A673 (cell line): ENCODE results near the gene PVR. TPM values are rescaled to one million over a fixed set of nuclear protein-coding genes. Genes with fewer than 3 reads are reported as not detected.

Source experiments
- BruUV-seq: library from RNA; stranded (reverse); fragments of 400-500 nt; replicated peaks from 2 replicates; lab custom pipeline; 2021; lab: Mats Ljungman, UMichigan
- CTCF ChIA-PET: fragments of 300-600 bp; sonication (Branson Sonifier 250); formaldehyde crosslinking; loops from one replicate; lab custom pipeline; 2022; ENCODE audit warnings: antibody characterized with exemption; lab: Charles Lee
- POLR2A ChIA-PET: fragments of 300-600 bp; sonication (Branson Sonifier 250); formaldehyde crosslinking; loops from one replicate; lab custom pipeline; 2022; ENCODE audit warnings: antibody characterized with exemption; ENCODE audit not compliant: low non-redundant PET; lab: Charles Lee
- DNase-seq: peaks from one replicate; pipeline ENCODE4 v3.0.0-alpha.2; 2015; ENCODE audit warnings: low spot score
- H3K27ac ChIP-seq: fragments of 200-600 bp; sonication (generic); 2 replicates; pipeline ENCODE4 v1.5.1; 2016; ENCODE audit warnings: mixed run types, low read depth, mild to moderate bottlenecking, mixed read lengths, antibody characterized with exemption, low read length; ENCODE audit not compliant: poor library complexity, severe bottlenecking
- H3K27me3 ChIP-seq: fragments of 200-600 bp; sonication (generic); replicated peaks from 2 replicates; pipeline ENCODE4 v1.6.1; 2017; ENCODE audit warnings: mixed run types, low read depth, mild to moderate bottlenecking, mixed read lengths, antibody characterized with exemption, low read length; ENCODE audit not compliant: insufficient read depth, poor library complexity
- H3K36me3 ChIP-seq: fragments of 200-600 bp; sonication (generic); 2 replicates; pipeline ENCODE4 v1.6.1; 2016; ENCODE audit warnings: mixed run types, mild to moderate bottlenecking, mixed read lengths, antibody characterized with exemption, low read length; ENCODE audit not compliant: insufficient read depth, poor library complexity, severe bottlenecking
- H3K4me1 ChIP-seq: fragments of 200-600 bp; sonication (generic); 2 replicates; pipeline ENCODE4 v1.6.1; 2017; ENCODE audit warnings: mixed run types, mild to moderate bottlenecking, mixed read lengths, antibody characterized with exemption, low read length; ENCODE audit not compliant: insufficient read depth, poor library complexity, severe bottlenecking
- H3K4me3 ChIP-seq: fragments of 200-600 bp; sonication (generic); 2 replicates; pipeline ENCODE4 v1.5.1; 2016; ENCODE audit warnings: low read depth, mixed run types, mild to moderate bottlenecking, mixed read lengths, low read length; ENCODE audit not compliant: poor library complexity, severe bottlenecking
- H3K9me3 ChIP-seq: fragments of 200-600 bp; sonication (generic); 2 replicates; pipeline ENCODE4 v1.6.1; 2016; ENCODE audit warnings: mixed run types, low read depth, mild to moderate bottlenecking, mixed read lengths, antibody characterized with exemption, low read length; ENCODE audit not compliant: poor library complexity, severe bottlenecking
- CTCF ChIP-seq: fragments of 300-800, 200-600 bp; sonication (generic); conservative IDR thresholded peaks from 2 replicates; pipeline ENCODE4 v1.5.1; 2017; ENCODE audit warnings: low read depth, mild to moderate bottlenecking, antibody characterized with exemption, low read length, moderate library complexity, mixed read lengths
- EZH2 ChIP-seq: fragments of 200-600 bp; sonication (generic); IDR thresholded peaks from 2 replicates; pipeline ENCODE4 v1.6.1; 2017; ENCODE audit warnings: borderline replicate concordance, low read depth, mild to moderate bottlenecking, mixed read lengths, antibody characterized with exemption, low read length; ENCODE audit not compliant: poor library complexity, severe bottlenecking
- intact Hi-C: fragments of 100-400 bp; cut with micrococcal nuclease; formaldehyde crosslinking; loops from one replicate; pipeline ENCODE4 v1.10.0; 2022; ENCODE audit not compliant: unreplicated experiment
- total RNA-seq: library from RNA; stranded (reverse); gene quantifications from 2 replicates; pipeline ENCODE4 v1.2.3, GENCODE V29; 2021

Gene PVR
- total RNA-seq, 1 experiment from 2014 or later: 29.5 TPM

GRCh38 chr19:44663996-44664395 is 20.3 kb downstream of the PVR start:
- no TSS peak for BruUV-seq
- POLR2A ChIA-PET: no interaction called here
- no peak overlapping the region for H3K27ac ChIP-seq
- H3K4me3 ChIP-seq: no peak overlapping the region
- CTCF ChIA-PET: no interaction called here
- TF ChIP-seq EZH2 (no peak), CTCF (no peak)
- intact Hi-C loops: no loop called here
- H3K4me1 ChIP-seq: no peaks in the 10 kb centered on the region
- peaks cover 26% of the 10 kb centered on the region for H3K36me3 ChIP-seq
- DNase-seq: no peak
- no peaks in the 10 kb centered on the region for H3K27me3 ChIP-seq
- H3K9me3 ChIP-seq: no peaks in the 10 kb centered on the region

- BruUV-seq: no TSS peak
Measured at GRCh38 chr19:44664976-44665375, 21.3 kb downstream of the PVR start.

GRCh38 chr19:44666852-44667556 is 23.3 kb downstream of the PVR start:
- no peaks in the 10 kb centered on the region for H3K27me3 ChIP-seq
- no peaks in the 10 kb centered on the region for H3K9me3 ChIP-seq
- H3K36me3 ChIP-seq: peaks cover 3% of the 10 kb centered on the region
- CTCF ChIA-PET: no interaction called here
- no peak overlapping the region for H3K4me3 ChIP-seq
- no peaks in the 10 kb centered on the region for H3K4me1 ChIP-seq
- no peak overlapping the region for H3K27ac ChIP-seq
- BruUV-seq: no TSS peak
- DNase-seq: no peak
- POLR2A ChIA-PET: no interaction called here
- TF ChIP-seq EZH2 (no peak), CTCF (no peak)
- intact Hi-C loops: no loop called here

More at GRCh38 chr19:44664976-44665375, 21.3 kb downstream of the PVR start:
- no peak overlapping the region for H3K27ac ChIP-seq
- no peak for TF ChIP-seq EZH2
- no peak for TF ChIP-seq CTCF
- H3K36me3 ChIP-seq: peaks cover 19% of the 10 kb centered on the region
- no peaks in the 10 kb centered on the region for H3K9me3 ChIP-seq
- H3K4me3 ChIP-seq: no peak overlapping the region
- CTCF ChIA-PET: no interaction called here
- H3K27me3 ChIP-seq: no peaks in the 10 kb centered on the region
- DNase-seq: no peak
- intact Hi-C loops: no loop called here
- no peaks in the 10 kb centered on the region for H3K4me1 ChIP-seq
- POLR2A ChIA-PET: no interaction called here
